MCF 10A (cell line): ENCODE data around the gene DDX42. TPM values are rescaled to one million over a fixed set of nuclear protein-coding genes. Genes with fewer than 3 reads are reported as not detected.
"Not testable (repeated sequence)": the region's sequence is repeated elsewhere in the genome, so short reads cannot be mapped to it uniquely, and the experiment has no call there.

Experiments
- BruUV-seq: library from RNA; stranded (reverse); fragments of 400-500 nt; replicated peaks from 2 replicates; lab custom pipeline; 2021; lab: Mats Ljungman, UMichigan
- CTCF ChIA-PET: fragments of 300-600 bp; sonication (Branson Sonifier 250); formaldehyde crosslinking; extraction: SDS; loops from one replicate; lab custom pipeline; 2021; ENCODE audit warnings: antibody characterized with exemption, inconsistent platforms; lab: Yijun Ruan, JAX
- POLR2A ChIA-PET: fragments of 300-600, 350-650 bp; sonication (Branson Sonifier 250); formaldehyde crosslinking; extraction: SDS; loops from one replicate; lab custom pipeline; 2020; ENCODE audit warnings: antibody characterized with exemption, inconsistent platforms; lab: Yijun Ruan, JAX
- DNase-seq: peaks from one replicate; pipeline ENCODE4 v3.0.0-alpha.2; 2018; ENCODE audit not compliant: unreplicated experiment
- H3K27ac Mint-ChIP-seq: one replicate; pipeline ENCODE4 v1.8.0; 2022; ENCODE audit warnings: mild to moderate bottlenecking, low read depth, mixed read lengths; ENCODE audit not compliant: unreplicated experiment
- H3K27me3 Mint-ChIP-seq: one replicate; pipeline ENCODE4 v1.8.0; 2022; ENCODE audit warnings: mixed read lengths; ENCODE audit not compliant: insufficient read depth, unreplicated experiment
- H3K36me3 Mint-ChIP-seq: one replicate; pipeline ENCODE4 v1.8.0; 2022; ENCODE audit warnings: mild to moderate bottlenecking, moderate library complexity, mixed read lengths; ENCODE audit not compliant: insufficient read depth, unreplicated experiment
- H3K4me1 Mint-ChIP-seq: one replicate; pipeline ENCODE4 v1.8.0; 2022; ENCODE audit warnings: mixed read lengths; ENCODE audit not compliant: insufficient read depth, unreplicated experiment
- H3K4me3 Mint-ChIP-seq: one replicate; pipeline ENCODE4 v1.8.0; 2022; ENCODE audit warnings: mild to moderate bottlenecking, moderate library complexity, mixed read lengths; ENCODE audit not compliant: unreplicated experiment
- H3K9me3 Mint-ChIP-seq: one replicate; pipeline ENCODE4 v1.8.0; 2022; ENCODE audit warnings: mixed read lengths; ENCODE audit not compliant: unreplicated experiment
- intact Hi-C: fragments of 100-400 bp; cut with micrococcal nuclease; formaldehyde crosslinking; loops from 2 replicates; pipeline ENCODE4 v1.14.1; 2022
- total RNA-seq: library from RNA; stranded (reverse); gene quantifications from 2 replicates; pipeline ENCODE4 v1.2.3, GENCODE V29; 2022
- TF ChIP-seq, protein P1 (sequence below): fragments of 200-600 bp; IDR thresholded peaks from one replicate; pipeline ENCODE4 v1.8.0; 2022; ENCODE audit warnings: antibody characterized with exemption, mild to moderate bottlenecking; ENCODE audit not compliant: unreplicated experiment

DDX42 gene
- total RNA-seq, 1 experiment from 2014 or later, result 144 TPM

DNA sequence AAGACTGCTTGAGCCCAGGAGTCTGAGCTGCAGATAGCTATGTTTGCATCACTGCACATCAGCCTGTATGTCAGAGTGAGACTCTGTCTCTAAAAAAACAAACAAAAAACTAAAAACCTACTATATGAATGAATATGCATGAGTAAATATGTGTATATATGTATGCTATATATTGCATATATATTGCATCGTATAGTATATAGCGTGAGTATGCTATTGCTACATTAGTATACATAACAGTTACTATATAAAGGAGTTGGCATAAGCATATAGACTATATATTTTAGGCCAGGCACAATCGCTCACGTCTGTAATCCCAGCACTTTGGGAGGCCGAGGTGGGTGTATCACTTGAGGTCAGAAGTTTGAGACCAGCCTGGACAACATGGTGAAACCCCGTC, 16.1 kb downstream of the DDX42 start:
- no peaks in the 10 kb centered on the region for H3K27me3 Mint-ChIP-seq
- no peak overlapping the region for H3K4me3 Mint-ChIP-seq
- DNase-seq, result no peak
- no peak overlapping the region for H3K27ac Mint-ChIP-seq
- no TSS peak for BruUV-seq
- POLR2A ChIA-PET, result interaction anchor here (12.7 kb wide), 1 partner anchor 13 kb away, joined by 211 read pairs; the partner anchor contains the start of genes CCDC47 and DDX42
- intact Hi-C loops, result no loop called here
- H3K36me3 Mint-ChIP-seq, result peaks cover 89% of the 10 kb centered on the region
- peaks cover 18% of the 10 kb centered on the region for H3K4me1 Mint-ChIP-seq
- CTCF ChIA-PET, result no interaction called here
- TF ChIP-seq, protein P1, sequence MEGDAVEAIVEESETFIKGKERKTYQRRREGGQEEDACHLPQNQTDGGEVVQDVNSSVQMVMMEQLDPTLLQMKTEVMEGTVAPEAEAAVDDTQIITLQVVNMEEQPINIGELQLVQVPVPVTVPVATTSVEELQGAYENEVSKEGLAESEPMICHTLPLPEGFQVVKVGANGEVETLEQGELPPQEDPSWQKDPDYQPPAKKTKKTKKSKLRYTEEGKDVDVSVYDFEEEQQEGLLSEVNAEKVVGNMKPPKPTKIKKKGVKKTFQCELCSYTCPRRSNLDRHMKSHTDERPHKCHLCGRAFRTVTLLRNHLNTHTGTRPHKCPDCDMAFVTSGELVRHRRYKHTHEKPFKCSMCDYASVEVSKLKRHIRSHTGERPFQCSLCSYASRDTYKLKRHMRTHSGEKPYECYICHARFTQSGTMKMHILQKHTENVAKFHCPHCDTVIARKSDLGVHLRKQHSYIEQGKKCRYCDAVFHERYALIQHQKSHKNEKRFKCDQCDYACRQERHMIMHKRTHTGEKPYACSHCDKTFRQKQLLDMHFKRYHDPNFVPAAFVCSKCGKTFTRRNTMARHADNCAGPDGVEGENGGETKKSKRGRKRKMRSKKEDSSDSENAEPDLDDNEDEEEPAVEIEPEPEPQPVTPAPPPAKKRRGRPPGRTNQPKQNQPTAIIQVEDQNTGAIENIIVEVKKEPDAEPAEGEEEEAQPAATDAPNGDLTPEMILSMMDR, result no peak
- H3K9me3 Mint-ChIP-seq, result no peaks in the 10 kb centered on the region

DNA sequence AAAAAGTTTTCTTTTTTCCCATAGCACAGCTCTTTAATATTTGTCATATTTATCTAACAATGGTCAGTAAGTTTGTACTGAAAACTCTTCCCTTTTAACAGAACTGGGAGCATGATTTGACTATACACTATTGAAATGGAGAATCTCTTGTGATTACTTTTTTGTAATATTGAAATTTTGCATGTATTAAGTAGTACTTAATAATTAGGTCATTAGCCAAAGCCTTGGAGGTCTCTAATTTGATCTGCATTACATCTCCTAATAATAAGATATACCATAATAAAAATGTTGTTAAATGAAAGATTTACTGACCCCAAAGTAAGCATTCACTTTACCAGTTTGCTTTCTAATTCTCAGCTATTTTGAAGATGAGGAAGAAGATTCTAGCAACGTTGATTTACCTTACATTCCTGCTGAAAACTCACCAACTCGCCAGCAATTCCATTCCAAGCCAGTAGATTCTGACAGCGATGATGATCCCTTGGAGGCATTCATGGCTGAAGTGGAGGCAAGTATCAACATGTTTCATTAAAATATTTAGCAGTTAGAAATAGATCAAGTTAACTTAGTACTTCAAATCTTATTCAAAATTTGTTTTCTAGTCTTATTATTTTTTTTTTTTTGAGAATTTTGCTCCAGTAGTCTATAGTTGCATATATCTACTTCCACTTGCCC, 18.2 kb downstream of the DDX42 start:
- peaks cover 96% of the 10 kb centered on the region for H3K36me3 Mint-ChIP-seq
- ChIA-PET CTCF (interaction anchor here (0.6 to 0.8 kb wide), 5 partner anchors 17 to 296 kb away, joined by 3 to 6 read pairs (median 3); partner anchors contain the start of gene DDX42), POLR2A (interaction anchor here (0.9 to 12.7 kb wide), 7 partner anchors 9 to 169 kb away, joined by 3 to 211 read pairs (median 4); partner anchors contain the start of genes CCDC47, DDX42 and FTSJ3)
- peaks cover 13% of the 10 kb centered on the region for H3K4me1 Mint-ChIP-seq
- peak; percentile 25 for DNase-seq
- intact Hi-C loops, result no loop called here
- no peak overlapping the region for H3K4me3 Mint-ChIP-seq
- H3K27me3 Mint-ChIP-seq, result no peaks in the 10 kb centered on the region
- peak overlapping the region; percentile 91 for H3K27ac Mint-ChIP-seq
- H3K9me3 Mint-ChIP-seq, result no peaks in the 10 kb centered on the region
- TF ChIP-seq, protein P1, result no peak
- BruUV-seq, result no TSS peak

DNA sequence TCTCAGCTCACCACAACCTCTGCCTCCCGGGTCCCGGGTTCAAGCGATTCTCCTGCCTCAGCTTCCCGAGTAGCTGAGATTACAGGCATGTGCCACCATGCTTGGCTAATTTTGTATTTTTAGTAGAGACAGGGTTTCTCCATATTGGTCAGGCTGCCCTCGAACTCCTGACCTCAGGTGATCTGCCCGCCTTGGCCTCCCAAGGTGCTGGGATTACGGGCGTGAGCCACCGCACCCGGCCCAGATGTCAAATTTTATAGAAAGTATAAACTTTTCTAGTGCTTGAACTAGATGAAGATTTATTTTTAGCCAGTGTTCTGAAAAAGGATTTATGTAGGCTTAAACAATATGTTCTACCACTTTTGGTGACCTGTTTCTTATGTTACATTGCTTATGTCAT, 22.4 kb downstream of the DDX42 start:
- BruUV-seq, H3K4me3 Mint-ChIP-seq, H3K9me3 Mint-ChIP-seq, DNase-seq, intact Hi-C loops, H3K27ac Mint-ChIP-seq, H3K27me3 Mint-ChIP-seq: not testable (repeated sequence)
- H3K4me1 Mint-ChIP-seq, result peaks cover 13% of the 10 kb centered on the region
- H3K36me3 Mint-ChIP-seq, result peaks cover 99% of the 10 kb centered on the region
- ChIA-PET CTCF (interaction anchor here (1.1 to 1.2 kb wide), 2 partner anchors 8 to 10 kb away, joined by 4 to 5 read pairs; no protein-coding TSS in a partner anchor), POLR2A (interaction anchor here (0.6 to 2.2 kb wide), 6 partner anchors 12 to 100 kb away, joined by 3 to 6 read pairs (median 3); partner anchors contain the start of gene CCDC47)

DNA sequence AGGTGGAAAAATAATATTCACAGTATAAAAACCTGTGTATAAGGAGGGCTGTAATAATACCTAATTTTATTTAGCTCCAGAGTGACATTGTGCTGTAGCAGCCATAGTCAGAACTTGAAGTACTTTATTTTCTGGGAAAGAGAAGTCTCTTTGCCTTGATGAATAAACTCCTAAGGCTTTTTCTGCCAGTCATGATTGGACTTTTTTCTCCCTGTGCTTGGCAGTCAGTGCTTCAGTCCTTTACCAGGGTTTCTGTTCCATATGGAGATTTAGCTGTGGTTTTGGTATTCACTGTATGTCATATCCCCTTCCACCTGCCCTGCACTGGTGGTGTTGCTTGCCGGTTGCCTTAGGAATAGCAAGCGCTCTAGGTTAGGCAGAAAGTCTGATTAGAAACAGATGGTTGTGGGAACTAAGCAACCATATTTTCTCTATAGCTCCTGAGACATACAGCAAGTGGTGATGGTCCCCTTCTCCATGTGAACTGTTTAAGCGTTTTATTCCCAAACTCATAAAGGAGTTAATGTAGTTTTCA, 24.7 kb downstream of the DDX42 start:
- Mint-ChIP-seq H3K4me1 (no peaks in the 10 kb centered on the region), H3K27me3 (no peaks in the 10 kb centered on the region), H3K4me3 (no peak overlapping the region), H3K36me3 (peaks cover 100% of the 10 kb centered on the region), H3K9me3 (no peaks in the 10 kb centered on the region), H3K27ac (no peak overlapping the region)
- ChIA-PET CTCF (no interaction called here), POLR2A (interaction anchor here (1.1 to 2.8 kb wide), 6 partner anchors 13 to 40 kb away, joined by 3 to 10 read pairs (median 4); partner anchors contain the start of genes CCDC47, DDX42 and PSMC5)
- BruUV-seq, result no TSS peak
- no peak for DNase-seq
- TF ChIP-seq, protein P1, result no peak
- intact Hi-C loops, result no loop called here
